Spleen (tissue), 11 donors: ENCODE data around the gene EIF3I. TPM values are rescaled to one million over a fixed set of nuclear protein-coding genes. Genes with fewer than 3 reads are reported as not detected.

Experiments used
- DNase-seq: peaks from one replicate; pipeline ENCODE4 v3.0.0-alpha.2; 2020
- H3K27ac ChIP-seq, 8 donors: fragments of 200-600 bp; sonication (generic) in 7 of 8; 1 replicate in 4 of 8; 2 replicates in 4 of 8; pipeline versions ENCODE4 v1.5.0 to v1.8.0; 2016 to 2021; ENCODE audit warnings: inconsistent platforms in 4 of 8, mild to moderate bottlenecking in 4 of 8, moderate library complexity in 1 of 8
- H3K27me3 ChIP-seq, 7 donors: fragments of 200-600 bp; sonication (generic) in 6 of 7; replicated peaks in 1 of 7; 1 replicate in 4 of 7; 2 replicates in 3 of 7; pipeline versions ENCODE4 v1.5.0 to v1.8.0; 2016 to 2021; ENCODE audit warnings: inconsistent platforms in 3 of 7, mild to moderate bottlenecking in 1 of 7
- H3K36me3 ChIP-seq, 6 donors: fragments of 200-600 bp; sonication (generic) in 5 of 6; 1 replicate in 4 of 6; 2 replicates in 2 of 6; pipeline versions ENCODE4 v1.5.0 to v1.8.0; 2016 to 2021; ENCODE audit warnings: inconsistent platforms in 2 of 6
- H3K4me1 ChIP-seq, 6 donors: fragments of 200-600 bp; sonication (generic) in 5 of 6; 1 replicate in 3 of 6; 2 replicates in 3 of 6; pipeline versions ENCODE4 v1.5.0 to v1.8.0; 2016 to 2021; ENCODE audit warnings: inconsistent platforms in 3 of 6
- H3K4me3 ChIP-seq, 8 donors: fragments of 200-600 bp; sonication (generic) in 7 of 8; 1 replicate in 4 of 8; 2 replicates in 4 of 8; pipeline versions ENCODE4 v1.5.0 to v1.8.0; 2016 to 2021; ENCODE audit warnings: inconsistent platforms in 4 of 8, mild to moderate bottlenecking in 4 of 8, moderate library complexity in 2 of 8
- H3K9me3 ChIP-seq, 8 donors: fragments of 200-600 bp; sonication (generic) in 7 of 8; 1 replicate in 4 of 8; 2 replicates in 4 of 8; pipeline versions ENCODE4 v1.5.0 to v1.8.0; 2016 to 2021; ENCODE audit warnings: inconsistent platforms in 4 of 8
- POLR2A ChIP-seq, 3 donors: fragments of 450-650 bp; IDR thresholded peaks; one replicate each; pipeline ENCODE4 v1.5.1; 2017; ENCODE audit warnings: antibody characterized with exemption in 3 of 3, mild to moderate bottlenecking in 1 of 3
- POLR2AphosphoS5 ChIP-seq, 3 donors: sonication (generic); formaldehyde crosslinking; IDR thresholded peaks; one replicate each; pipeline ENCODE4 v1.5.1; 2017; ENCODE audit warnings: antibody characterized with exemption in 3 of 3
- WGBS, 5 donors: extraction: QIAGEN DNeasy Blood & Tissue Kit in 3 of 5; methylation state at CpG; one replicate each; pipeline versions ENCODE4 v1.1.5 to v1.1.7; 2013 to 2018; 5-methylcytosine and 5-hydroxymethylcytosine counted together
- intact Hi-C: fragments of 100-400 bp; cut with DNase I; formaldehyde crosslinking; loops from one replicate; pipeline ENCODE4 v1.15.0; 2023; ENCODE audit warnings: low total_unique reads
- polyA plus RNA-seq, 3 donors: library from polyadenylated mRNA; stranded (reverse); fragments of 200-250 nt; gene quantifications; one replicate each; pipeline ENCODE4 v1.2.1, GENCODE V29; 2013
- total RNA-seq, 7 donors: library from RNA; depleted of rRNA in 3 of 7; stranded (reverse); fragments of >200 nt in 3 of 7; fragmentation: NEBNext Ultra II Directional in 4 of 7; extraction: Animal tissue kit (Norgen Biotek cat#: 25700) in 4 of 7; gene quantifications; one replicate each; pipeline versions ENCODE4 v1.1.0 to v1.2.1, GENCODE V29; 2016 to 2021
- TF ChIP-seq, protein P1 (sequence below), 11 experiments: fragments of 200-600 bp in 7 of 11; fragments of 450-650 bp in 4 of 11; sonication (generic) in 4 of 11; IDR thresholded peaks in 8 of 11; conservative IDR thresholded peaks in 3 of 11; 1 replicate in 7 of 11; 2 replicates in 4 of 11; pipeline versions ENCODE4 v1.4.0 to v1.8.0; 2016 to 2021; ENCODE audit warnings: antibody characterized with exemption in 11 of 11, inconsistent platforms in 4 of 11, mild to moderate bottlenecking in 1 of 11
- donor health status: healthy with polysubstance abuse.
- donor health status: DM: no; HTN: no; CAD: no; lungs with moderate emphysema.
- donor health status: DM: no; HTN: no; CAD: no.
- donor health status: Bipolar disorder and iron deficiency.
- donor health status: healthy.
- donor health status: DM: no; HTN: no; CAD: no.
- donor health status: DM: yes; HTN: yes; CAD: no.

Gene EIF3I
- total and polyA plus RNA-seq, 10 donors: 94.5 to 182 (median 114) TPM

DNA sequence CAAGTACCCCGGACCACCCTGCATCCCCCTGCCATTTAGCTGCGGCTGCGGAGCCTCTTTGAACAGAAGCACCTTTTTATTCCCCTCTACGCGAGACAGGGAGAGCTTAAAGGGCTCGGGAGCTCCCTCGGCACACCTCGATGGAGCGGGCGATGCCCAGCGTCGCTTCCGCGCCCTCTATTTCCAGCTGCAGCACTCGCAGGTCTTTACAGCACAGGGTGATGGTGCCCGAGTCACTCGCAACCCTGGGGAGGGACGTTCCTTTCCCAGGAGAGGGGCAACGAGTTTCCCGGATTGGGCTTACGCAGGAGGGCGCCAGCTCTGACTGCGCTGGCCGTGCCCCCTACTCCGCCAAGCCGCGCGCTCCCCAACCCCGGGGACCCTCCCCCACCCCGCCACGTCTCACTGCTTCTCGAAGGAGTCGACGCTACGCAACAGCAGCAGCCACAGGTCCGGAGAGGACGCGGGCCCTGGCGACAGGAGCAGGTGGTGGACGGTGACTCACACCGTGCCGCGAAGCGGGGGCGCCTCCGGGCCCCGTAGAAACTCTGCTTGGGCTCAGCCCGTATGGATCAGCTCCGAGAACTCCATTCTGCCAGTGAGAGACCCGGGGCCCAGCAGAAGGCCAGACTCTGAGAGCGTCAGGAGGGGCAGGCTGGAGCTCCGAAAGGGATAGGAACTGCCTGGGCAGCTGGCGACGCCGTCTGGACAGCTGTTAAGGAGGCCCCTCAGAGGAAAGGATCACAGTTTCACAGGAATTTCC, 19.0 kb downstream of the EIF3I start:
- WGBS, 5 donors: 2 to 4% (median 2%) methylated on average over 32 to 55 of the region's 55 CpGs
- Histone ChIP-seq H3K36me3 (no peaks in the 10 kb centered on the region), H3K27me3 (peaks cover 0 to 22% (median 0%) of the 10 kb centered on the region in 7 donors), H3K4me1 (peaks cover 7 to 43% (median 34%) of the 10 kb centered on the region in 6 donors), H3K9me3 (no peaks in the 10 kb centered on the region), H3K27ac (peak overlapping the region; percentile 59 to 83 (median 76)), H3K4me3 (peak overlapping the region; percentile 40 to 86 (median 66))
- intact Hi-C loops: no loop called here
- TF ChIP-seq, protein P1, sequence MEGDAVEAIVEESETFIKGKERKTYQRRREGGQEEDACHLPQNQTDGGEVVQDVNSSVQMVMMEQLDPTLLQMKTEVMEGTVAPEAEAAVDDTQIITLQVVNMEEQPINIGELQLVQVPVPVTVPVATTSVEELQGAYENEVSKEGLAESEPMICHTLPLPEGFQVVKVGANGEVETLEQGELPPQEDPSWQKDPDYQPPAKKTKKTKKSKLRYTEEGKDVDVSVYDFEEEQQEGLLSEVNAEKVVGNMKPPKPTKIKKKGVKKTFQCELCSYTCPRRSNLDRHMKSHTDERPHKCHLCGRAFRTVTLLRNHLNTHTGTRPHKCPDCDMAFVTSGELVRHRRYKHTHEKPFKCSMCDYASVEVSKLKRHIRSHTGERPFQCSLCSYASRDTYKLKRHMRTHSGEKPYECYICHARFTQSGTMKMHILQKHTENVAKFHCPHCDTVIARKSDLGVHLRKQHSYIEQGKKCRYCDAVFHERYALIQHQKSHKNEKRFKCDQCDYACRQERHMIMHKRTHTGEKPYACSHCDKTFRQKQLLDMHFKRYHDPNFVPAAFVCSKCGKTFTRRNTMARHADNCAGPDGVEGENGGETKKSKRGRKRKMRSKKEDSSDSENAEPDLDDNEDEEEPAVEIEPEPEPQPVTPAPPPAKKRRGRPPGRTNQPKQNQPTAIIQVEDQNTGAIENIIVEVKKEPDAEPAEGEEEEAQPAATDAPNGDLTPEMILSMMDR (IDR thresholded peaks at IDR 0.05 in 8 of 11, conservative IDR thresholded peaks at IDR 0.05 in 3 of 11): peak in 1 of 11 experiments; percentile 1
- TF ChIP-seq POLR2A (IDR thresholded peaks at IDR 0.05) (no peak), POLR2AphosphoS5 (IDR thresholded peaks at IDR 0.05) (peak in 2 of 3 donors; percentile 44 to 49)
- DNase-seq: peak; percentile 85

DNA sequence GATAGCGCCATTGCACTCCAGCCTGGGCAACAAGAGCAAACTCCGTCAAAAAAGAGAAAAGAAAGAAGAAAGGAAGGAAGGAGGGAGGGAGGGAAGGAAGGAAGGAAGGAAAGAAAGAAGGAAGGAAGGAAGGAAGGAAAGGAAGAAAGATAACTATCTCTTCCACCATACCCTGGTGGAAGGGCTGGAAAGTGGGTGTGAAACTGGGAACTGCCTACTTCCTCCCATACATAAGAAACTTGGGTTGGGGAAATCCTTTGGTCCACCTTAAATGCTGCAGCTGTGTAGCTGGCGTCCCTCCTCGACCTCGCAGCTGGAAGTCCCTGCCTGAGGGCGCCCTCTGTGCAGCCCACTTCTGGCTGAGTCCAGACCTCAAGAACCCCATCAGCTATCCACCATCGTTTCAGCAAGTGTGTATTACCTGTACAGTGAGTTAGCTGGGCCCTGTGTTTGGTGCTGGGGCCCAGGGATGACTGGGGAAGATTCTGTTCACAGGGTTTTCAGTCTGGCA, 20.2 kb downstream of the EIF3I start:
- no peaks in the 10 kb centered on the region for H3K9me3 ChIP-seq
- H3K4me3 ChIP-seq: peak overlapping the region in 1 of 8 donors; percentile 4
- H3K4me1 ChIP-seq: peaks cover 11 to 53% (median 41%) of the 10 kb centered on the region in 6 donors
- DNase-seq: no peak
- WGBS, 5 donors: 26 to 36% (median 28%) methylated on average over 7 of the region's 7 CpGs
- intact Hi-C loops: no loop called here
- peak overlapping the region in 1 of 8 donors; percentile 33 for H3K27ac ChIP-seq
- TF ChIP-seq, protein P1 (IDR thresholded peaks at IDR 0.05 in 8 of 11, conservative IDR thresholded peaks at IDR 0.05 in 3 of 11): no peak
- peak in 2 of 3 donors; percentile 8 to 54 for TF ChIP-seq POLR2AphosphoS5 (IDR thresholded peaks at IDR 0.05)
- peaks cover 0 to 22% (median 0%) of the 10 kb centered on the region in 7 donors for H3K27me3 ChIP-seq
- H3K36me3 ChIP-seq: no peaks in the 10 kb centered on the region

DNA sequence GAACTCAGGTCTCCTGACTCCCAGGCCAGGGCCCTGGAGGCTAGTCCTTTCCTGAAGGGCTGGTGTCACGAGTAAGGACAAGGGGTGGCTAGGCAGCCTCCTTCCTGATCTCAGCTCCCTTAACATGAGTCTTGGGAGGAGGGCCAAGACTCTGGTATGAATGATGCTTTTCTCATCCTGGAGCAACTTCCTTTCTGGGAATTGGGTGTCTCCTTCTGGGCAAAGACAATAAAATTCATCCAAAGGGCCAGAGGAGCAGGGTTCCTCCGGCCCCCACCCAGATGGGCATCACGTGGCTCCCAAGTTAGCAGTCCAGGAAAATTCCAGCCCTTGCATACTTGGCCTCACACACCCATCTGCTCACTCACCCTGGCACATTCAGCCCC, 24.7 kb downstream of the EIF3I start, which contains the start of gene FAM167B:
Gene FAM167B (plus strand): TSS at position 335 of the 386 bp plus-strand sequence. CDS start 200 bp downstream, outside the sequence.
- 61 to 92% (median 71%) methylated on average over 2 to 3 of the region's 3 CpGs for WGBS, 5 donors
- DNase-seq: no peak
- H3K4me1 ChIP-seq: peaks cover 34 to 73% (median 63%) of the 10 kb centered on the region in 6 donors
- no peaks in the 10 kb centered on the region for H3K9me3 ChIP-seq
- no peaks in the 10 kb centered on the region for H3K27me3 ChIP-seq
- H3K36me3 ChIP-seq: no peaks in the 10 kb centered on the region
- peak within 1 kb of the TSS in 3 of 8 donors; percentile 29 to 60 (median 33) for H3K4me3 ChIP-seq
- TF ChIP-seq POLR2A (IDR thresholded peaks at IDR 0.05) (no peak), POLR2AphosphoS5 (IDR thresholded peaks at IDR 0.05) (peak in 1 of 3 donors; percentile 21)
- intact Hi-C loops: no loop called here
- peak within 1 kb of the TSS; percentile 49 to 96 (median 90) for H3K27ac ChIP-seq

DNA sequence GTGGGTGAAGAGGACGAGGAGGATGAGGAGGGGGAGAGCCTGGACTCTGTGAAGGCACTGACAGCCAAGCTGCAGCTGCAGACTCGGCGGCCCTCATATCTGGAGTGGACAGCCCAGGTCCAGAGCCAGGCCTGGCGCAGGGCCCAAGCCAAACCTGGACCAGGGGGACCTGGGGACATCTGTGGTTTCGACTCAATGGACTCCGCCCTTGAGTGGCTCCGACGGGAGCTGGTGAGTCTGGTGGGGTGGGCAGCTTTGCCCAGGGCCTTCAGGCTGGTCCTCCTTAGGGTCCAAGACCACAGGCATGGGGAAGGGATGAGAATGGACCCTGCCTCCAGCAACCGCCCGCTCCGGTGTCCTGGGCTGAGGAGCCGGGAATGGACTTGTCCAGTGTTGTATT, 25.2 kb downstream of the EIF3I start:
- H3K27me3 ChIP-seq: no peaks in the 10 kb centered on the region
- intact Hi-C loops: no loop called here
- 83 to 94% (median 93%) methylated on average over 3 to 12 of the region's 12 CpGs for WGBS, 5 donors
- no peak for TF ChIP-seq POLR2AphosphoS5 (IDR thresholded peaks at IDR 0.05)
- TF ChIP-seq, protein P1 (IDR thresholded peaks at IDR 0.05 in 8 of 11, conservative IDR thresholded peaks at IDR 0.05 in 3 of 11): no peak
- TF ChIP-seq POLR2A (IDR thresholded peaks at IDR 0.05): no peak
- H3K36me3 ChIP-seq: no peaks in the 10 kb centered on the region
- peaks cover 35 to 73% (median 64%) of the 10 kb centered on the region in 6 donors for H3K4me1 ChIP-seq
- no peak for DNase-seq
- peak overlapping the region; percentile 49 to 96 (median 90) for H3K27ac ChIP-seq
- no peak overlapping the region for H3K4me3 ChIP-seq
- H3K9me3 ChIP-seq: no peaks in the 10 kb centered on the region
